ENCODE results near the gene NUP107.

NUP107 gene

DNA sequence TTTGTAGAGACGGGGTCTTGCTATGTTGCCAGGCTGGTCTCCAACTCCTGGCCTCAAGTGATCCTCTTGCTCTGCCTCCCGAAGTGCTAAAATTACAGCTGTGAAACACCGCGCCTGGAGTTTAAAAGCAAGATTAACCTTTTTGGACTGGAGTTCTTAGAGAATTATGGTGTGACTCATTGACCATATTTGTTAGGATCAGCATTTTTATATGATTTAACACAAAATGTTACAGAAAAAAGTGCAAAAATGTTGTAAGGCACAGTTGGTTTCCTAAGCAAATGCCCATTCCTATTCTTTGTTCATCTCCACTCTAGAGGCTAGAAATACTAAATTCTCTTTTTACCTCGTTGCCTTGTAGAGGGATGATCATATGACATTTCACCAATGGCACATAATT, 86.8 kb downstream of the NUP107 start:
- DNase-seq (ENCODE audit: low read depth, low spot score) = no peak

DNA sequence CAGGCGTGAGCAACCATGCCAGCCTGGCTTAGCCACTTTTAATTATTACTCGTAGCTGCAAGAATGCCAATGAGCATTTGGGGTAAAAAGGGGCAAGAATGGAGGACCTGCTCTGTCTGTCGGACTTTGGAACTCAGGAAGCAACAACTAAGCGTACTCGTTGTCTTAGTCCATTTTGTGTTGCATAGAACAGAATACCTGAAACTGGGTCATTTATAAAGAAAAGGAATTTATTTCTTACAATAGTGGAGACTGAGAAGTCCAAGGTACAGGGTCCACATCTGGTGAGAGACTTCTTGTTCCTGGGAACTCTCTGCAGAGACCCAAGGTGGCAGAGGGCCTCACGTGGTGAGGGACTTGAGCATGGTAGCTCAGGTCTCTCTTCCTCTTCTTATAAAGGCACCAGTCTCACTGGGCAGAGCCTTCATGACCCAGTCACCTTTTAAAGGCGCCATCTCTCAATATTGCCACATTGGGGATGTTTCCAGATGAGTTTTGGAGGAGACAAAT, 88.4 kb downstream of the NUP107 start:
- DNase-seq (ENCODE audit: low read depth, low spot score) = no peak

GRCh38 chr12:68776976-68777610, 90.3 kb downstream of the NUP107 start:
- no peak for DNase-seq (ENCODE audit: low read depth, low spot score)

DNA sequence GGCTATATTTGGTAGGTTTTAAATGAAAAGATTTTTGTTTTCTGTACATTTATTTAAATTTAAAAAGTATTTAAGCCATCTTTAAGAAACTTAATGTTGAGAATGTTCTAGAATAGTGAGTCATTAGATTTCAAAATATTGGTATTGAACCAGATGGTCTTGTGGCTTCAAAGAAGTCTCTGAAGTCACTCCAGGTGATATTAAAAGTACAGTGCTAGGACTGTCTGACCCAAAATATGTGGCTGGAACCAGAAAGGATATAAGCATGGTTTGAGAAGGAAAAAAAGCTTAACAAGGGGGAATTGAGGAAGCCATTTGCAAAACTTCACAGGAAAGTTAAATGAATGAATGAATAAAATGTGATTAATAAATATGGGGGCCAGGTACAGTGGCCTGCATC, 92.5 kb downstream of the NUP107 start:
- DNase-seq (ENCODE audit: low read depth, low spot score) = no peak

DNA sequence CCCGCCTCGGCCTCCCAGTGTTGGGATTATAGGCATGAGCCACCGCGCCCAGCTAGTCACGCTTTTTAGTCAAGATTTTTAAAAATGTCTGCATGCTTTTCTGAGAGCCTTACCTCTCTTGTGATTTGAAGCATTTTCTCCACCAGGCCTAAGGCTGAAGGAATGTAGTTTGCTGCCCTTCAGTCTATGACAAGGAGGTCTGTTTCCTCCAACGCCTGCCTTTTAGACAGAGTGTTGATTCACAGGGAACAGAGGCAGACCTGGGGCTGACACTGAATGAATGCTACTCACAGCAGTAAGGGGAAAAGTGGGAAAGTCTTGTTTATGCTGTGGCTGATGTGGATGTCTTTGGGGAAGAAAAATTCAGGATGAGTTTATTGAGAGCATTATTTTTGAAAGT, 94.0 kb downstream of the NUP107 start:
- no peak for DNase-seq (ENCODE audit: low read depth, low spot score)

GRCh38 chr12:68781728-68782127, 95.0 kb downstream of the NUP107 start:
- no peak for DNase-seq (ENCODE audit: low read depth, low spot score)

DNA sequence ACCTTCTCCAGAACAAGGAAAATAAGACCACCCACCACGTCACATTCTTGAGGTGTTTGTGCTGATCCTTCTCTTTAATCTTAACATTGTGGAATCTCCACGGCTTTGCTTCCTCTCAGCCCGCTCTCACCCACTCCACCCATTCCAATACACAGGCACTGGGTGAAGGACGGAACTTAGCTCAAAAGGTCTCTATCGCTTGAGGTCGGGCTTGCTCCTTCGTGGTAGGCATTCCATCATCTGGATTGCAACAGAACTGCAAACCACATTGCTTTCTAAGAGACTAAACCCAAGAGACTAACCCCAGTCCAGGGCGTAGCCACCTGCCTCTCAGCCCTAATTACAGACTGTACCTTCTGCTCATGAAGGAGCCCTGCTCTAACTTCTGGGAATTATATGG, 97.2 kb downstream of the NUP107 start:
- no peak for DNase-seq (ENCODE audit: low read depth, low spot score)

- DNase-seq (ENCODE audit: low read depth, low spot score) = no peak
These were observed 98.6 kb downstream of the NUP107 start for GRCh38 chr12:68785358-68785757.

DNA sequence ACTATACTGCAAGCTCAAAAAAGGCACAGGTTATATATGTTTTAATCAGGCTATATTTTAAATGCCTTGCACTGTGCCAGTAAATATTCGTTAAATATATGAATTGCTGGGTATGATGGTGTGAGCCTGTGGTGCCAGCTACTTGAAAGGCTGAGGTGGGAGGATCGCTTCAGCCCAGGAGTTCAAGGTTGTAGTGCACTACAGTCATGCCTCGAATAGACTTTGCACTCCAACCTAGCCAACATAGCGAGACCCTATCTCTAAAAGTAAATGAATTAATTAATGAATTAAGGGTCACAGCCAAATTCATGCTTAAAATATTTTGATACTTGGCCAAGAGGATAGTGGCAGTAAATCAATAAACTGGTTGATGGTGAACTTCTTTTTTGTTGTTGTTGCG, 99.0 kb downstream of the NUP107 start:
- DNase-seq (ENCODE audit: low read depth, low spot score) = no peak

- DNase-seq (ENCODE audit: low read depth, low spot score) = no peak
These were observed 100.2 kb downstream of the NUP107 start for GRCh38 chr12:68786929-68787328.

DNA sequence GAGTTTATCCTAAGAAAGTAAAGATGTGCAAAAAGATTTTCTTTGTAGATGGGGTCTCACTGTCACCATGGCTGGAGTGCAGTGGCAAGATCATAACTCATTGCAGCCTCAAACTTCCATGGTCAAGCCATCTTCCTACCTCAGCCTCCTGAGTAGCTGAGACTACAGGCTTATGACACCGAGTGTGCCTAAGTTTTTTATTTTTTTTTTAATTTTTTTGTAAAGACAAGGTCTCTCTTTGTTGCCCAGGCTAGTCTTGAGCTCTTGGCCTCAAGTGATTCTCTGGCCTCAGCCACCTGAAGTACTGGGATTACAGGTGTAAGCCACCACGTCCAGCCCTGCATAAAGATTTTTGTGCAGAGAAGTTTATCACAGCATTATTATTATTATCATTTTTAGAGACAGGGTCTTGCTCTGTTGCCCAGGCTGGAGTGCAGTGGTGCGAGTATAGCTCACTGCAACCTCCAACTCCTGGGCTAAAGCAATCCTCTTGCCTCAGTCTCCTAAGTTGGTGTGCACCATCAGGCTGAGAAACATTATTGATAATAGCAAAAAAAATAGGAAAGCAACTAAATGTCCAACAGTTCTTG, 101.9 kb downstream of the NUP107 start:
- no peak for DNase-seq (ENCODE audit: low read depth, low spot score)

DNA sequence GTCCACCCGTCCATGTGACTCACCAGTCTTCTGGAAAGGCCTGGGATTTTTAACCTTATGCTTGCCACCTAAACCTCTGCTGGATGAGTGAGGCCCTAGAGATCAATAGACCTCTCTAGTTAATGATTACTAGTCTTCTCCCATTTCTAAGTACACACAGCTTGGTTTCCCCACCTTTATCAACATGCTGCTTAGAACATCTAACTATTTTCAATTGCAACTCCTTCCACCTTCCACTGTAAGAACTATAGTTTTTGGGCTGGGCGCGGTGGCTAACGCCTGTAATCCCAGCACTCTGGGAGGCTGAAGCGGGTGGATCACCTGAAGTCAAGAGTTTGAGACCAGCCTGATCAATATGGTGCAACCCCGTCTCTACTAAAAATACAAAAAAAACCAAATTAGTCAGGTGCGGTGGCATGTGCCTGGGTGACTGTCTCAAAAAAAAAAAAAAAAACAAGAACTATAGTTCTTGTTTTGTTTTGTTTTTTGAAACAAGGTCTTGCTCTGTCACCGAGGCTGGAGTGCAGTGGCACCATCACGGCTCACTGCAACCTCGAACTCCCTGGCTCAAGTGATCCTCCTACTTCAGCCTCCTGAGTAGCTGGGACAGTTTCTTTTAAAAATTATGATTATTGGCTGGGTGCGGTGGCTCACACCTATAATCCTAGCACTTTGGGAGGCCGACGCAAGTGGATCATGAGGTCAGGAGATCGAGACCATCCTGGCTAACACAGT, 102.5 kb downstream of the NUP107 start:
- DNase-seq (ENCODE audit: low read depth, low spot score) = no peak

GRCh38 chr12:68790081-68790951, 103.5 kb downstream of the NUP107 start:
- no peak for DNase-seq (ENCODE audit: low read depth, low spot score)

DNA sequence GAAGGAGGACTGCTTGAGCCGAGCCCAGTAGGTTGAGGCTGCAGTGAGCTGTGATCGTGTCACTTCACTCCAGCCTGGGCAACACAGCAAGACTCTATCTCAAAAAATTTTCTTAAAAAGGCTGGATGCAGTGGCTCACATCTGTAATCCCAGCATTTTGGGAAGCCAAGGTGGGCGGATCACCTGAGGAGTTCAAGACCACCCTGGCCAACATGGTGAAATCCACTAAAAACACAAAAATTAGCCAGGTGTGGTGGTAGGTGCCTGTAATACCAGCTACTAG, 104.1 kb downstream of the NUP107 start:
- no peak for DNase-seq (ENCODE audit: low read depth, low spot score)

DNA sequence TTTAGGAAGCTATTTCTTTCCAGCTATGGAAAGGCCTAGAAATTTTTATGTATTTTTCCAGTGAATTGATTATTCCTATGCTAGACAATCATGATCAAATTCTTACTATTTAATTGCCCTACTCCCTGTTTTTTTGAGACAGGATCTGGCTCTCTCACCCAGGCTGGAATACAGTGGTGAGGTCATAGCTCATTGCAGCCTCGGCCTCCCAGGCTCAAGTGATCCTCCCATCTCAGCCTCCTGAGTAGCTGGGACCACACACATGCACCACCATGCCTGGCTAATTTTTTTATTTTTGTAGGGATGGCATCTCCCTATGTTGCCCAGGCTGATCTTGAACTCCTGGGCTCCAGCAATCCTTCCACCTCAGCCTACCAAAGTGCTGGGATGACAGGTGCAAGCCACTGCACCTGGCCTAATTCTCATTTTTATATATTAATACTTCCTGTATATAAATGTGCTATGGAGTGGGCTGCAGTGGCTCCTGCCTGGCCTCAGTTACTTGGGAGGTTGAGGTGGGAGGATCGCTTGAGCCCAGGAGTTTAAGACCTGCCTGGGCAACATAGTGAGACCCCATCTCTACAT, 105.2 kb downstream of the NUP107 start:
- no peak for DNase-seq (ENCODE audit: low read depth, low spot score)

- no peak for DNase-seq (ENCODE audit: low read depth, low spot score)
These were observed 106.2 kb downstream of the NUP107 start for GRCh38 chr12:68792952-68793351.

DNA sequence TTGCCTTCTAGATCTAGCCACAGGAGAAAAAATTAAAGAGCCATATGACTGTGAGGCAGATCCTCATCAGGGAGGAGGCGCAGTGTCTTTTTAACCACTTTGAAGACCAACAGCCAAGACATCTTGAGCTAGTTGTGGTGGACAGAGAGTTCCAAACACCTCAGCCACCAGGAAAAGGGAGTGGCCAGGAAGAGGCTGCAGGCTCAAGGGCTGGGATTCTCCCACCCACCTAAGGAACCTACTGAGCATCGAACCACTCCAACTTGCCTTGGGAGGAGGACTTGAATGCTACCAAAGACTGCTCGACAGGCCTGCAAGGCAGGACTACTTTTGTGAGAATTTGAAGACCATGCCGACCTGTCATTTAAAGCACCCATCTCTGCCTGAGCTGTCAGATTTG, 106.7 kb downstream of the NUP107 start:
- DNase-seq (ENCODE audit: low read depth, low spot score) = no peak

DNA sequence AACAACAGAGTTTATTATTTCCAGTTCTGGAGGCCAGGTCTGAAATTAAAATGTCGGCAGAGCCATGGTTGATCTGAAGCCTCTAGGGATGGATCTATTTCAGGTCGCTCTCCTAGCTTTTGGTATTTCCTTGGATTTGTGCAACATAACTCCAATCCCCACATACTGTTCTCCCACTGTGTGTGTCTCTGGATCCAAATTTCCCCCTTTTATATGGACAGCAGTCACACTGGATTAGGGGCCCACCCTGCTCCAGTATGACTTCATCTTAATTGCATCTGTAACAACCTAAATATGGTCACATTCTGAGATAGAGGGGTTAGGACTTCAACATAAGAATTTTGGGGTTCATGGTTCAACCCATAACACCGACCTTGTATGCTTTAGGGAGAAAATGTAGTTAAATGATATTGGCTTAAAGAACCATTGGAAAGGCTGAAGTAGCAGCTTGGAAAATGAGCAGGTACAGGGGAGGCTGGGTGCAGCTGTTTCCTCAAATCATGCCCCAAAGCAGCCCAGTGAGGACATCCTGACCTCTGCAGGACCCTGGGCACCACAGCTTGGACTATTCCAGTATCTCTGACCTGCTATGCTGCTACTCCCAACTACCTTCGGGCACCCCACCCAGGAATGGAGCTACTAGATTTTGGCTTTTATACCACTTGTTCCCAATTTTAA, 107.3 kb downstream of the NUP107 start:
- no peak for DNase-seq (ENCODE audit: low read depth, low spot score)

GRCh38 chr12:68794653-68795251, 108.0 kb downstream of the NUP107 start:
- DNase-seq (ENCODE audit: low read depth, low spot score) = no peak
